ENCODE measurements around the gene MDFIC.
A peak's percentile ranks its signal among the peaks of the same experiment; 100 is the strongest.

DNA sequence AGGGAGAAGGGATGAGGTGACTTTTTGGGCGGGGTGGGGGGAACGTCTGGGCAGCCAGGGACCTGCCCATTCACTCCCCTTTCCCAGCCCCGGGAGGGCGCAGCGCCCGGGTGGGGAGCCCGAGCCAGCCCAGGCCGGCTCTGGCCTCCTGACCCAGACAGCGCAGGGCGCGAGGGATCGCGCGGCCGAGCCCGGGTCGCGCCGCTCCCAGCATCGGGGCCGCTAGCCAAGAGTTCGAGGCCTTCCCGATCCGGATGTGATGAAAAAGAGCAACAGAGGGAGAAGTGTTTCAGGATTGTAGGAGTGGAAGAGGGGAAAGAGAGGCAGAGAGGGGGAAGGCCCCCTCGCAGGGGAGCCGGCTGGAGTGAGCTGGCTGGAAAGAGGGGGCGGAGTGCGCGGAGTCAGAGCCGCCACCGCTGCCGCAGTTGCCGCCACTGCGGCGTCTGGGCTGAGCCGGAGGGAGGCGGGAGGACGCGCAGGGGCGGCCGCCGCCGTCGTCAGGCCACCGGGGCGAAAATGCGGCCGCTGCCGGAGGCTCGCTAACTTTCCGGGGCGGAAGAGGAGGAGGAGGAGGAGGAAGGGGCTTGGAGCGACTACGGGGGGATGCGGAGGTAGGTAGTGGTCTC, at the start of gene MDFIC:
- TF ChIP-seq, protein P1, sequence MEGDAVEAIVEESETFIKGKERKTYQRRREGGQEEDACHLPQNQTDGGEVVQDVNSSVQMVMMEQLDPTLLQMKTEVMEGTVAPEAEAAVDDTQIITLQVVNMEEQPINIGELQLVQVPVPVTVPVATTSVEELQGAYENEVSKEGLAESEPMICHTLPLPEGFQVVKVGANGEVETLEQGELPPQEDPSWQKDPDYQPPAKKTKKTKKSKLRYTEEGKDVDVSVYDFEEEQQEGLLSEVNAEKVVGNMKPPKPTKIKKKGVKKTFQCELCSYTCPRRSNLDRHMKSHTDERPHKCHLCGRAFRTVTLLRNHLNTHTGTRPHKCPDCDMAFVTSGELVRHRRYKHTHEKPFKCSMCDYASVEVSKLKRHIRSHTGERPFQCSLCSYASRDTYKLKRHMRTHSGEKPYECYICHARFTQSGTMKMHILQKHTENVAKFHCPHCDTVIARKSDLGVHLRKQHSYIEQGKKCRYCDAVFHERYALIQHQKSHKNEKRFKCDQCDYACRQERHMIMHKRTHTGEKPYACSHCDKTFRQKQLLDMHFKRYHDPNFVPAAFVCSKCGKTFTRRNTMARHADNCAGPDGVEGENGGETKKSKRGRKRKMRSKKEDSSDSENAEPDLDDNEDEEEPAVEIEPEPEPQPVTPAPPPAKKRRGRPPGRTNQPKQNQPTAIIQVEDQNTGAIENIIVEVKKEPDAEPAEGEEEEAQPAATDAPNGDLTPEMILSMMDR (IDR thresholded peaks at IDR 0.05): peak in 1 of 6 experiments; percentile 1
- peak; percentile 25 to 53 for TF ChIP-seq POLR2A (IDR thresholded peaks at IDR 0.05)
